SW 1271 (cell line): ENCODE results near the gene C1orf87.

Experiments
- DNase-seq, 2 experiments: peaks; one replicate each; lab custom pipeline; 2025; lab: John Stamatoyannopoulos, UW

C1orf87 gene

DNA sequence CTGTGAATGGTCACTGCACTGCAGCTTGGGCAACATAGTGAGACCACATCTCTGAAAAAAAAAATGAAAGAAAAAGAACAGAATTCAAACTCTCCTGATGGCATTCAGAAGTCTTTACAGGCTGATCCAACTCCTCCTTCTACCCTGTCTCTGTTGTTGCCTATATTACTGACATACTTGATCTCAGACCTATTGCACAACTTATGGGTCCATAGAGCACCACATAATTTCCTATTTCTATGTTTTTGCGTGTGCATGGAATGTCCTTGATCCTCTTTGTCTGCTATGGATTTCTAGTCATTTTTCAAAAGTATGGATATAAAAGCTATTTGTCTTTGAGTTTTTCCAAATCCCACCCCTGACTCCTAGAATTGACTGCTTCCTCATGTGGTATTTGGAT is 124.6 kb downstream of the C1orf87 start:
- DNase-seq, result no peak

GRCh38 chr1:59947047-59947938 is 126.3 kb downstream of the C1orf87 start:
- peak in 1 of 2 experiments; percentile 60 for DNase-seq

DNA sequence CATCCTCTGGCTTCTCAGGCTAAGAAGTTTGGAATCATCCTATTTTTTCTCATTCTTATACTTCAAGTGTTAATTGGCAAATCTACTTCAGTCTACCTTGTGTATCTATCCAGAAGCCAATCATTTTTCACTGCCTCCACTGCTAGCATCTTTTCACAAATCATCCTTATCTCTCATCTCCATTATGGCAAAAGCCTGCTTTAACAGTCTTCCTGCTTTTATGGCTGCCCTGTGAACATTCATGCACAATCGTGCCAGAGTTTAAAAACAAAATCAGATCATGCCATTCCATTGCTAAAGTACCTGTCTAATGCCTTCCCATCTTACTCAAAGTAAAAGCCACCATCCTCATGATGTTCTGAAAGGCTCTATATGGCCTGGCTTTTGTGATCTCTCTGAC is 127.8 kb downstream of the C1orf87 start:
- DNase-seq, result no peak
